ENCODE measurements around the gene MIEN1.

- TF ChIP-seq CTCF (IDR thresholded peaks at IDR 0.05) (no peak), EZH2 (IDR thresholded peaks at IDR 0.05; ENCODE audit: borderline replicate concordance, insufficient read depth, low read depth, low read length, poor library complexity, severe bottlenecking) (no peak)
Observed at GRCh38 chr17:39688945-39689344, 41.4 kb downstream of the MIEN1 start.
